HepG2 (cell line): ENCODE results near the gene NEAT1. TPM values are rescaled to one million over a fixed set of nuclear protein-coding genes. Genes with fewer than 3 reads are reported as not detected.

Source experiments
- HMGXB3 ChIP-seq: sonication (generic); formaldehyde crosslinking; IDR thresholded peaks from 2 replicates; pipeline ENCODE4 v1.4.0; 2020; ENCODE audit warnings: missing genetic modification reagents, borderline replicate concordance
- TERF1 ChIP-seq: sonication (generic); formaldehyde crosslinking; IDR thresholded peaks from 2 replicates; pipeline ENCODE4 v1.8.0; 2022; ENCODE audit warnings: mild to moderate bottlenecking, missing genetic modification reagents, moderate library complexity
- ZNF33A ChIP-seq: sonication (generic); formaldehyde crosslinking; IDR thresholded peaks from 2 replicates; pipeline ENCODE4 v1.5.1; 2020; ENCODE audit warnings: missing genetic modification reagents, mild to moderate bottlenecking, moderate library complexity, borderline replicate concordance
- ZNF503 ChIP-seq: sonication (generic); formaldehyde crosslinking; IDR thresholded peaks from 2 replicates; pipeline ENCODE4 v1.4.0; 2020; ENCODE audit warnings: missing genetic modification reagents
- polyA plus RNA-seq, 8 experiments: library from polyadenylated mRNA; depleted of rRNA in 3 of 8; stranded (reverse) in 7 of 8; unstranded in 1 of 8; fragments of >200 nt; fragmentation: Illumina TruSeq in 4 of 8; extraction: Trizol in 4 of 8; gene quantifications; 2 replicates each; pipeline versions ENCODE4 v1.2.1 to v1.2.3, GENCODE V29; 2011 to 2016; ENCODE audit warnings: low read depth in 4 of 8, missing spikeins in 1 of 8, mixed read lengths in 1 of 8; ENCODE audit not compliant: insufficient read depth in 1 of 8
- total RNA-seq, 5 experiments: library from RNA; depleted of rRNA; stranded (reverse); fragments of >200 nt; fragmentation: Illumina TruSeq; extraction: Trizol; gene quantifications; 2 replicates each; pipeline ENCODE4 v1.2.3, GENCODE V29; 2016; ENCODE audit warnings: low read depth in 1 of 5

NEAT1 gene
- total and polyA plus RNA-seq, 2 of the 13 experiments (the other 11 are each of a cell fraction or from before 2014, with no cell fraction given), result 20.5 to 41.2 TPM

GRCh38 chr11:65473278-65473860 lies 50.8 kb downstream of the NEAT1 start (continued):
- TF ChIP-seq HMGXB3 (CRISPR knock-in tag) (no peak), ZNF503 (no peak), ZNF33A (CRISPR knock-in tag) (no peak), TERF1 (CRISPR knock-in tag) (no peak)
